ENCODE results near the gene PHGDH.

The PHGDH gene

GRCh38 chr1:119713039-119713748 is 1.5 kb downstream of the PHGDH start:
- peak in 1 of 2 experiments; percentile 35 for DNase-seq
- no peak for TF ChIP-seq POLR2A (IDR thresholded peaks at IDR 0.05; ENCODE audit: low read length)
- no peak for TF ChIP-seq GATA1 (IDR thresholded peaks at IDR 0.05; ENCODE audit: low read depth, low read length)

GRCh38 chr1:119713749-119714456 is 2.2 kb downstream of the PHGDH start:
- DNase-seq: no peak
- TF ChIP-seq GATA1 (IDR thresholded peaks at IDR 0.05; ENCODE audit: low read depth, low read length): no peak
- TF ChIP-seq POLR2A (IDR thresholded peaks at IDR 0.05; ENCODE audit: low read length): no peak

DNA sequence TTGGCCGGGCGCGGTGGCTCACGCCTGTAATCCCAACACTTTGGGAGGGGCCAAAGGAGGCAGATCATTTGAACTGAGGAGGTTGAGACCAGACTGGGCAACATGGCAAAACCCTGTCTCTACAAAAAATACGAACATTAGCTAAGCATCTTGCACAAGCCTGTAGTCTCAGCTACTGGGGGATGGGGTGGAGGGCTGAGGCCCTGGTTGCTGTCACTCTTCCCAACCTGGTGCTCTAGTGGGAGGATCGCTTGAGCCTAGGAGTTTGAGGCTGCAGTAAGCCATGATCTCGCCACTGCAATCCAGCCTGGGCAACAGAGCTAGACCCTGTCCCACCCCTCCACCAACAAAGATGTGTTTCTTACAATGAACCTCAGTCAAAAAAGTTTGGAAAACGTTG is 2.8 kb downstream of the PHGDH start:
- no peak for TF ChIP-seq GATA1 (IDR thresholded peaks at IDR 0.05; ENCODE audit: low read depth, low read length)
- no peak for TF ChIP-seq POLR2A (IDR thresholded peaks at IDR 0.05; ENCODE audit: low read length)
- no peak for DNase-seq

- TF ChIP-seq GATA1 (IDR thresholded peaks at IDR 0.05; ENCODE audit: low read depth, low read length) (no peak), POLR2A (IDR thresholded peaks at IDR 0.05; ENCODE audit: low read length) (no peak)
- no peak for DNase-seq
These were observed 3.8 kb downstream of the PHGDH start for GRCh38 chr1:119715542-119715941.

GRCh38 chr1:119718409-119718808 is 6.7 kb downstream of the PHGDH start:
- no peak for DNase-seq
- TF ChIP-seq GATA1 (IDR thresholded peaks at IDR 0.05; ENCODE audit: low read depth, low read length) (no peak), POLR2A (IDR thresholded peaks at IDR 0.05; ENCODE audit: low read length) (no peak)

DNA sequence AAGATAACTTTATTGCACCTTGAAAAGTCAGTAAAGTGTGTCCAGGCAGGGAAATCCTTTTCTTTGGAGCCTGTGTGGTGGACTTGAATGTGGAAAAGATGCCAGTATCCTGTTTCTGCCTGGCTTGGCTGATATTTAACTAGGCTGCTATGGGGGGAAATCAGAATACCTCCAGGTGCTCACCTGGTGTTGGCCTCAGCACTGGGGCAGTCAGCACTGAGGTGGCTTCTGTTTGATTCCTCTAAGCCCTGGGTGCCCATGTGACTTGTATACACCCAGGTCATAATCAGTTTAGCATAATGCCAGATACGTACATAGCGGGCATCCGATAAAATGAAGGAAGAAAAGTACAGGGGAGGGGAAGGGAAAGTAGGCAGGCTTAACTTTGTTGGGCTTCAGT is 7.2 kb downstream of the PHGDH start:
- no peak for DNase-seq
- no peak for TF ChIP-seq POLR2A (IDR thresholded peaks at IDR 0.05; ENCODE audit: low read length)
- no peak for TF ChIP-seq GATA1 (IDR thresholded peaks at IDR 0.05; ENCODE audit: low read depth, low read length)

DNA sequence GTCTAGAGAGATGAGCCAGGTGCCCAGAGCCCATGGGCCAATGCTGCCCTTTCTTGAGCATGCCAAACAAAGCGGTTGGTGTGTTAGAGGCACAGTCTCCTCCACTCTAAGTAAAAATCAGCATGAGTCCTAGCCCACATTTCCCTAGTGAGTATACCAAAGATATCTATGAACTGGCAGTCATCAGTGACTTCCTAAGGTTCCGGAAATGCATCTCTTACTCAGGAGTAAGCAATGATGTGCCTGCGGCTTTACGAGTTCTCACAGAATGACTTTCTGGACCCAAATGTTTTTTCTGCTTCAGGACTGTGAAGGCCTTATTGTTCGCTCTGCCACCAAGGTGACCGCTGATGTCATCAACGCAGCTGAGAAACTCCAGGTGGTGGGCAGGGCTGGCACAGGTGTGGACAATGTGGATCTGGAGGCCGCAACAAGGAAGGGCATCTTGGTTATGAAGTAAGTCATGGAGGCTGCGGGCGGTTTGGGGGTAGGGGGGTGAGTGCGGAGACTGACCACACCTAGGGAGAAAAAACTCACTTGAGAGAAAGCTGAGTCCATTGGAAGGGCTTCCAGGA is 9.2 kb downstream of the PHGDH start:
- no peak for DNase-seq
- TF ChIP-seq POLR2A (IDR thresholded peaks at IDR 0.05; ENCODE audit: low read length) (no peak), GATA1 (IDR thresholded peaks at IDR 0.05; ENCODE audit: low read depth, low read length) (no peak)

DNA sequence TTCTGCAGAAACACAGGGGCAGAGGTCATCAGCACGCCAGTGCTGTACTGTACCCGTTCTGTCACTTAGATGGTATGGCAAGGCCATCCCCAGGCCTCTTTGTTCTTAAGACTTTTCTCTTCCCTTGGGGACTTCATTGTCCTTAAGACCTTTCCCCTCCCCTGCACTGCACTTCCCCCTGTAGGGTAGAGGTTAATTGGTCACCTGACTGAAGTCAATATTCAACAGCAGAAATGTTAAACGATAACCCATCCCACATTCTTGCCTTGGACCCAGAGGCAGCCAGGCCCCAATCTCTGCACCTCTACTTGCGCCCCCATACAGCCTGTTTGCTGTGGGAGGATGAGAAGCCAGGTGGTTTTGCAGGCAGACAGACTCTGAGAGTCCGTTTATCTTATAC is 10.2 kb downstream of the PHGDH start:
- DNase-seq: no peak
- TF ChIP-seq POLR2A (IDR thresholded peaks at IDR 0.05; ENCODE audit: low read length) (no peak), GATA1 (IDR thresholded peaks at IDR 0.05; ENCODE audit: low read depth, low read length) (no peak)

- TF ChIP-seq GATA1 (IDR thresholded peaks at IDR 0.05; ENCODE audit: low read depth, low read length) (no peak), POLR2A (IDR thresholded peaks at IDR 0.05; ENCODE audit: low read length) (no peak)
- DNase-seq: no peak
These were observed 13.0 kb downstream of the PHGDH start for GRCh38 chr1:119724611-119725218.

DNA sequence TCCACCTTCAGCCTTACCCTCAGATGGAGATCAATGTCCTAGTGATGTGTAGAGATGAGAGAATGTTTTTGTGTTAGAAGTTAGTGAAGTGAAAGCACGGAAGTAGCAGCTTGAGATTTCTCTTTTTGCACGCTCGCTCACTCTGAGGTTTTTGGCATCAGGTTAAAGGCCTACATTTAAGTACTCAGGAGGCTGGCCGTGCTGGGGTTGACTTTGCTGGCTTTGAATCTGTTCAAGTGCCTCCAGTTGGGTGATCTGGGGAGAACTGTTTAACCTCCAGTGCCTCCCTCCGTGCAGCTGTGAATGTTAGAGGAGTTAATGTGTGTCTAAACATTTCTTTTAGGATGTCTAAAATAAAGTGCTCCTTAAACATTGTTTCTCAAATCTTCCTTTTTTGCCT is 13.9 kb downstream of the PHGDH start:
- DNase-seq: no peak
- no peak for TF ChIP-seq GATA1 (IDR thresholded peaks at IDR 0.05; ENCODE audit: low read depth, low read length)
- TF ChIP-seq POLR2A (IDR thresholded peaks at IDR 0.05; ENCODE audit: low read length): no peak

GRCh38 chr1:119727991-119728390 is 16.3 kb downstream of the PHGDH start:
- no peak for DNase-seq
- TF ChIP-seq POLR2A (IDR thresholded peaks at IDR 0.05; ENCODE audit: low read length): no peak
- no peak for TF ChIP-seq GATA1 (IDR thresholded peaks at IDR 0.05; ENCODE audit: low read depth, low read length)

DNA sequence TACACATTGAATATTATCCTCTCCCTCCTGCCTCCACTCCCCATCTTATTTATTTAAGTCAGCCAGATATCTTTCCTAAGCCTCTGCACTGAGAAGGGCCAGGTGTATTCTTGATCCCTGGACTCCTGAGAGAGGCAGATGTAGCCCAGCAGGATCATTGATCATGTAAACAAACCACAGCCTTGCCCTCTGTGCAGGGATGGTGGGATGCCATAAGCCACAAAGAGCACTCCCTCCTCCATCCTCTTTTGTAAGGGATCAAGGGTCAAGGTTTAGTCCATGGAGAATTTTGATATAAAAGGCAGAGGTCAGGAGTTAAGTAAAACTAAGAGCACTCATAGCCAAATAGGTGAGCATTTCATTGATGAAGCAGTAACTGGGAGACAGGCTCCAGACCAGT is 17.3 kb downstream of the PHGDH start:
- DNase-seq: no peak
- TF ChIP-seq POLR2A (IDR thresholded peaks at IDR 0.05; ENCODE audit: low read length) (no peak), GATA1 (IDR thresholded peaks at IDR 0.05; ENCODE audit: low read depth, low read length) (no peak)

DNA sequence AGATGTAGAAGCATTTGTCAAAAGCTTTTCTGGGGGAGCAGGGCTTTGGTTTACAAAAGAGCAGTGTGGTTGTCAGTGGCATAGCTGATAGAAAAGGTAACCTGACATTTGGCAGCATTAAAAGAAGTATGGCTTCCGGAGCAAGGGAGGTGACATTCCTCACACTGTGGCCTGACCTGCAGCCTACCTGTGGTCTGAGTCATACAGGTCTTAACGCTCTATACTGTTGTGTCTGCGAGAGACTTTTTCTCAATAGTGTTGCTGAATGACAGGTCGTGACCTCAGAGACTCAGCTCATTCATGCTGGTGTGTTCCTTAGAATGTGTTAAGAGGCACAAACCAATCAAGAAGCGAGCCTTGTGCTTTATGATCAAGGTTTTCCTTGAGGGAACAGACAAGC is 19.3 kb downstream of the PHGDH start:
- TF ChIP-seq GATA1 (IDR thresholded peaks at IDR 0.05; ENCODE audit: low read depth, low read length) (no peak), POLR2A (IDR thresholded peaks at IDR 0.05; ENCODE audit: low read length) (no peak)
- DNase-seq: no peak

GRCh38 chr1:119731741-119732430 is 20.2 kb downstream of the PHGDH start:
- TF ChIP-seq GATA1 (IDR thresholded peaks at IDR 0.05; ENCODE audit: low read depth, low read length) (no peak), POLR2A (IDR thresholded peaks at IDR 0.05; ENCODE audit: low read length) (no peak)
- DNase-seq: no peak
